Measurements from ENCODE around the gene ACOX2. TPM values are rescaled to one million over a fixed set of nuclear protein-coding genes. Genes with fewer than 3 reads are reported as not detected.
A peak's percentile ranks its signal among the peaks of the same experiment; 100 is the strongest.

The ACOX2 gene
- total and polyA plus RNA-seq, 2 of the 13 experiments (the other 11 are each of a cell fraction or from before 2014, with no cell fraction given): 42.6 to 98.5 TPM

GRCh38 chr3:58532794-58533220 is 4.2 kb downstream of the ACOX2 start (continued):
- 0 out of 2 replicates have a peak, but pooled peaks have one; percentile 46 for TF ChIP-seq ZNF782 (CRISPR knock-in tag; IDR thresholded peaks at IDR 0.05; ENCODE audit: borderline replicate concordance)
- peak; percentile 63; the same call in 1 of the 2 replicates for TF ChIP-seq NFKBIZ (CRISPR knock-in tag; IDR thresholded peaks at IDR 0.05)
- peak; percentile 39; the same call in 1 of the 2 replicates for TF ChIP-seq JUN (CRISPR knock-in tag; IDR thresholded peaks at IDR 0.05)
- no peak for TF ChIP-seq POLR2A (IDR thresholded peaks at IDR 0.05; ENCODE audit: insufficient read depth in 1 of 2, low read depth in 2 of 2, low read length in 2 of 2)
- 0 out of 2 replicates have a peak, but pooled peaks have one; percentile 44 for TF ChIP-seq ZNF318 (CRISPR knock-in tag; IDR thresholded peaks at IDR 0.05)
- 0 out of 2 replicates have a peak, but pooled peaks have one; percentile 21 for TF ChIP-seq RELA (CRISPR knock-in tag; IDR thresholded peaks at IDR 0.05)
- no peak for TF ChIP-seq KLF12 (CRISPR knock-in tag; IDR thresholded peaks at IDR 0.05; ENCODE audit: borderline replicate concordance)
- TF ChIP-seq ZKSCAN1 (IDR thresholded peaks at IDR 0.05; ENCODE audit: low read length): no peak
- TF ChIP-seq THRA (CRISPR knock-in tag; IDR thresholded peaks at IDR 0.05; ENCODE audit: borderline replicate concordance): peak; percentile 53; the same call in 1 of the 2 replicates
- TF ChIP-seq FOXA1 (IDR thresholded peaks at IDR 0.05): no peak
- TF ChIP-seq FOXA1 (CRISPR knock-in tag; IDR thresholded peaks at IDR 0.05): peak; percentile 29; the same call in 1 of the 2 replicates
- peak; percentile 36; the same call in 1 of the 2 replicates for TF ChIP-seq ZFY (CRISPR knock-in tag; IDR thresholded peaks at IDR 0.05)
- 0 out of 2 replicates have a peak, but pooled peaks have one; percentile 27 for TF ChIP-seq ZNF124 (CRISPR knock-in tag; IDR thresholded peaks at IDR 0.05)
- no peak for TF ChIP-seq CSRNP2 (CRISPR knock-in tag; conservative IDR thresholded peaks at IDR 0.05; ENCODE audit: low read depth)
- peak; percentile 80 for TF ChIP-seq ZNF687 (CRISPR knock-in tag; IDR thresholded peaks at IDR 0.05)
